BE2C (cell line): ENCODE results near the gene SOX6.
"Not testable (repeated sequence)": the region's sequence is repeated elsewhere in the genome, so short reads cannot be mapped to it uniquely, and the experiment has no call there.

ENCODE experiments used
- DNase-seq: peaks from one replicate; pipeline ENCODE4 v3.0.0-alpha.2; 2020
- H3K27me3 ChIP-seq: fragments of 250-450 bp; sonication (Bioruptor Pico); 2 replicates; pipeline ENCODE4 v1.5.1; 2020; ENCODE audit warnings: mild to moderate bottlenecking
- H3K36me3 ChIP-seq: fragments of 250-450 bp; sonication (Bioruptor Pico); 2 replicates; pipeline ENCODE4 v1.5.1; 2020; ENCODE audit warnings: mild to moderate bottlenecking
- H3K4me1 ChIP-seq: fragments of 250-450 bp; sonication (Bioruptor Pico); 2 replicates; pipeline ENCODE4 v1.5.1; 2020
- H3K4me3 ChIP-seq: 2 replicates; pipeline ENCODE4 v1.5.1; 2011; ENCODE audit warnings: low read depth, low read length
- H3K9me3 ChIP-seq: fragments of 250-450 bp; sonication (Bioruptor Pico); 2 replicates; pipeline ENCODE4 v1.5.1; 2020
- CTCF ChIP-seq: IDR thresholded peaks from 2 replicates; pipeline ENCODE4 v1.5.1; 2012; ENCODE audit warnings: mild to moderate bottlenecking, low read depth, low read length

The SOX6 gene

DNA sequence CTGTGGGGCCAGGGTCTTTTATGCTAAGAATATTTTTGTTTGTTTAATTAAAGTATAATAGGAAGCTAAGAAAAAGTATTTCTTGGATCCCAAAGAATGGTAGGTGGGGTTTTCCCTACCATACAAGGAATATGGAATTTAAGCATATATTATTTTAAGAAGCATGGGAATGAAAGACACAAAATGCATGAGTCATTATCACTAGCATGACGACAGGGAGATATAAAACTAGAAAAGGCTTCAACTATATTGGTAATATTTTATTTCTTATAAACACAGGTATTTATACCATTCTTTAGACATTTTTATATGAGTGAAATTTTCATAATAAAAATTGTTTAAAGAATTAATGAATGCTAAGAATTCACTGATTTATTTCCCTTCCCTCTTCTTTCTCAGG, 39.3 kb upstream of the SOX6 start:
- no peak for TF ChIP-seq CTCF
- Histone ChIP-seq H3K9me3 (no peaks in the 10 kb centered on the region), H3K4me1 (no peaks in the 10 kb centered on the region), H3K36me3 (no peaks in the 10 kb centered on the region), H3K27me3 (no peaks in the 10 kb centered on the region), H3K4me3 (no peak overlapping the region)
- no peak for DNase-seq

GRCh38 chr11:16394947-16395346, 38.6 kb upstream of the SOX6 start:
- Histone ChIP-seq H3K27me3 (no peaks in the 10 kb centered on the region), H3K4me1 (no peaks in the 10 kb centered on the region), H3K9me3 (no peaks in the 10 kb centered on the region), H3K36me3 (no peaks in the 10 kb centered on the region), H3K4me3 (no peak overlapping the region)
- no peak for DNase-seq
- no peak for TF ChIP-seq CTCF

DNA sequence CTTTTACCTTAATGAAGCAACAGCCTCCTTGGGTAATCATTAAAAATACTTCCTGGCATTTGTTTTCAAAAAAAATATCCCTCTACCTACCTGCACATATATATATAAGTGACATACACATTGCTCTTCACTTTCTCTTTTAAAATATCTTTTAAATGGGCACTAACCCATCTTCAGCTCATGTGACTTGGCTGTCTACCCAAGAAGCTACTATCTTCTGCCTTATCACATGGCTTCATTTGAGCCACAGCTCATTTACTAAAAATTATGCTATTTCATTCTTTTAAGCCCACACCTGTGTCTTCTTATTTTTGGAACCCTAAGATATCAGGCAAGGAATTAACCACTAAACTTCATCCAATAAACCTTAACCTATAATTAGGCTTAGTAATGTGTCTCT, 37.0 kb upstream of the SOX6 start:
- Histone ChIP-seq H3K4me1 (no peaks in the 10 kb centered on the region), H3K9me3 (no peaks in the 10 kb centered on the region), H3K27me3 (no peaks in the 10 kb centered on the region), H3K36me3 (no peaks in the 10 kb centered on the region), H3K4me3 (no peak overlapping the region)
- no peak for TF ChIP-seq CTCF
- DNase-seq, result no peak

- no peaks in the 10 kb centered on the region for H3K36me3 ChIP-seq
- H3K4me1 ChIP-seq, result no peaks in the 10 kb centered on the region
- no peak for TF ChIP-seq CTCF
- H3K4me3 ChIP-seq, result no peak overlapping the region
- no peaks in the 10 kb centered on the region for H3K9me3 ChIP-seq
- DNase-seq, result no peak
- H3K27me3 ChIP-seq, result no peaks in the 10 kb centered on the region
Measured at GRCh38 chr11:16392616-16393015, 36.3 kb upstream of the SOX6 start.

- not testable (repeated sequence) for H3K4me1 ChIP-seq, H3K36me3 ChIP-seq, H3K27me3 ChIP-seq, DNase-seq, H3K4me3 ChIP-seq, H3K9me3 ChIP-seq
Measured at GRCh38 chr11:16390826-16391225, 34.5 kb upstream of the SOX6 start.

GRCh38 chr11:16385099-16385498, 28.8 kb upstream of the SOX6 start:
- Histone ChIP-seq H3K9me3 (no peaks in the 10 kb centered on the region), H3K4me3 (no peak overlapping the region), H3K27me3 (no peaks in the 10 kb centered on the region), H3K4me1 (no peaks in the 10 kb centered on the region), H3K36me3 (no peaks in the 10 kb centered on the region)
- TF ChIP-seq CTCF, result no peak
- DNase-seq, result no peak

DNA sequence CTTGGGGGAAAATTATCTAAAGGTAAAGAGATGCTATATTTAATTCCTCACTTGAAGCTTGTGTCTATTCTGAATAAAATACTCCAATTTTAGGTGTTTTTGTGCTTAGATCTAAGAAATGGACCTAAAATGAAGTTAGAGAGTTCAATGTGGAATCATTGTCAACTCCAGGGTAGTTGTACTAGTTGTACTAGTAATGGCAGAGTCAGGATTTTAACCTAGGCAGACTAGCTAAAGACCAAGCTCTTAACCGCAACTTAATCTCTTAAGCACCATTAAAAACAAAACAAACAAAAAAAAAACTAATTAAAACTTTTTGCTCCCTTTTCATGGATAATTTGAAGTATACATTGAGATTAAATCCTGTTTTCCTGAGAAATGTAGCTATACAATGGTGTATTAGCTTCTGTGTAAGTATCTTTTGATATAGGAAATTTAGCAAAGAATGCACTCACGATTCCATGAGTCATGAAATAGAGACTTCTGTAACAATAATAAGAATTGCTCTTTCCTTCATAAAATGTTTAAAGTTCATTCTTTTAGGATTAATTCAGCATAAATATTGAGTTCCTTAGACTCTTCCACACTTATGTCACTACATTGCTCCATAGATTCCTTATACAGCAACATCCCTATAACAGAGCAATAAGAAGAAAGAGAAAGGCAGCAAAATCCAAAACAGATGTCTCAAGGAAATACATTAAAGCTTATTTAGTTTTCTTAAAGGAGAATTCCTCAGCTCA, 26.5 kb upstream of the SOX6 start:
- TF ChIP-seq CTCF, result no peak
- H3K4me3 ChIP-seq, result no peak overlapping the region
- no peaks in the 10 kb centered on the region for H3K36me3 ChIP-seq
- no peaks in the 10 kb centered on the region for H3K27me3 ChIP-seq
- no peaks in the 10 kb centered on the region for H3K9me3 ChIP-seq
- no peak for DNase-seq
- no peaks in the 10 kb centered on the region for H3K4me1 ChIP-seq
